Naive thymus-derived CD4-positive, alpha-beta T cell (primary cell): Measurements from ENCODE around the gene NOL12. TPM values are rescaled to one million over a fixed set of nuclear protein-coding genes. Genes with fewer than 3 reads are reported as not detected.

Experiments
- ATAC-seq: fragments of 150-1000 bp; cut with Tn5 transposase; 2 replicates; pipeline ENCODE4 v1.10.0; 2021; ENCODE audit warnings: mild to moderate bottlenecking, moderate library complexity
- CTCF ChIA-PET: fragments of 350-600 bp; sonication (Branson Sonifier 250); formaldehyde crosslinking; loops from one replicate; lab custom pipeline; 2021; ENCODE audit warnings: antibody characterized with exemption; lab: Charles Lee
- POLR2A ChIA-PET: fragments of 350-600 bp; sonication (Branson Sonifier 250); formaldehyde crosslinking; loops from one replicate; lab custom pipeline; 2021; ENCODE audit warnings: antibody characterized with exemption, inconsistent platforms; lab: Charles Lee
- DNase-seq, 9 donors: peaks; one replicate each; pipeline versions ENCODE4 v3.0.0 to v3.0.0-alpha.2; 2020 to 2022; ENCODE audit warnings: mixed read lengths in 1 of 9
- H3K27ac ChIP-seq: one replicate; pipeline ENCODE4 v1.7.0; 2013; ENCODE audit warnings: mild to moderate bottlenecking, low read depth, low read length, moderate library complexity
- H3K27me3 ChIP-seq, 2 donors: one replicate each; pipeline ENCODE4 v1.7.0; 2013; ENCODE audit warnings: low read length in 2 of 2, mild to moderate bottlenecking in 2 of 2, moderate library complexity in 2 of 2; ENCODE audit not compliant: control insufficient read depth in 2 of 2, insufficient read depth in 2 of 2
- H3K36me3 ChIP-seq, 3 experiments: 1 replicate in 2 of 3; 2 replicates in 1 of 3; pipeline ENCODE4 v1.7.0; 2013; ENCODE audit warnings: low read length in 3 of 3, mild to moderate bottlenecking in 3 of 3, moderate library complexity in 1 of 3; ENCODE audit not compliant: insufficient read depth in 3 of 3, control insufficient read depth in 2 of 3
- H3K4me1 ChIP-seq, 2 donors: one replicate each; pipeline ENCODE4 v1.7.0; 2013; ENCODE audit warnings: low read length in 2 of 2, mild to moderate bottlenecking in 2 of 2, moderate library complexity in 1 of 2; ENCODE audit not compliant: control insufficient read depth in 2 of 2, insufficient read depth in 2 of 2
- H3K4me3 ChIP-seq: 2 replicates; pipeline ENCODE4 v1.7.0; 2013; ENCODE audit warnings: mild to moderate bottlenecking, low read length
- H3K9me3 ChIP-seq, 3 experiments: 1 replicate in 2 of 3; 2 replicates in 1 of 3; pipeline ENCODE4 v1.7.0; 2013; ENCODE audit warnings: low read length in 3 of 3; ENCODE audit not compliant: control insufficient read depth in 2 of 3
- H3K27ac Mint-ChIP-seq, 9 donors: one replicate each; pipeline ENCODE4 v1.8.0; 2020 to 2022; ENCODE audit warnings: mixed read lengths in 9 of 9, mild to moderate bottlenecking in 8 of 9, moderate library complexity in 5 of 9, inconsistent platforms in 2 of 9
- H3K27me3 Mint-ChIP-seq, 5 donors: one replicate each; pipeline ENCODE4 v1.8.0; 2021 to 2022; ENCODE audit warnings: mixed read lengths in 5 of 5, mild to moderate bottlenecking in 1 of 5
- H3K36me3 Mint-ChIP-seq, 5 donors: one replicate each; pipeline ENCODE4 v1.8.0; 2020 to 2022; ENCODE audit warnings: mixed read lengths in 5 of 5, mild to moderate bottlenecking in 3 of 5, inconsistent platforms in 1 of 5
- H3K4me1 Mint-ChIP-seq, 7 donors: one replicate each; pipeline ENCODE4 v1.8.0; 2020 to 2022; ENCODE audit warnings: mixed read lengths in 7 of 7, mild to moderate bottlenecking in 3 of 7, inconsistent platforms in 1 of 7
- H3K4me3 Mint-ChIP-seq, 10 donors: one replicate each; pipeline ENCODE4 v1.8.0; 2020 to 2022; ENCODE audit warnings: mild to moderate bottlenecking in 10 of 10, mixed read lengths in 10 of 10, moderate library complexity in 6 of 10, inconsistent platforms in 2 of 10
- H3K9me3 Mint-ChIP-seq, 11 donors: one replicate each; pipeline ENCODE4 v1.8.0; 2020 to 2022; ENCODE audit warnings: mixed read lengths in 11 of 11, mild to moderate bottlenecking in 4 of 11, inconsistent platforms in 1 of 11, moderate library complexity in 1 of 11
- intact Hi-C, 2 donors: fragments of 100-400 bp; cut with micrococcal nuclease; formaldehyde crosslinking; loops; one replicate each; pipeline ENCODE4 v1.15.1; 2023
- polyA plus RNA-seq, 2 donors: library from polyadenylated mRNA; unstranded; fragments of 300-500 nt; fragmentation: Illumina TruSeq; gene quantifications; one replicate each; pipeline ENCODE4 v1.2.3, GENCODE V29; 2021
- total RNA-seq, 6 experiments: library from RNA in 5 of 6; stranded (reverse) in 5 of 6; gene quantifications; 1 replicate in 5 of 6; 2 replicates in 1 of 6; pipeline ENCODE4 v1.2.3 and lab custom pipeline; 2021 to 2026

The NOL12 gene
- total and polyA plus RNA-seq, 7 experiments from 2014 or later, result 32.8 to 52.5 (median 45.3) TPM

- no peaks in the 10 kb centered on the region for H3K9me3 Mint-ChIP-seq
- ATAC-seq (no peak), DNase-seq (no peak)
- H3K4me1 Mint-ChIP-seq, result peaks cover 8 to 53% (median 47%) of the 10 kb centered on the region in 7 donors
- H3K4me3 Mint-ChIP-seq, result peak overlapping the region in 1 of 10 donors; percentile 58
- ChIA-PET POLR2A (interaction anchor here (0.7 to 10.0 kb wide), 14 partner anchors 7 to 116 kb away, joined by 3 to 142 read pairs (median 10); partner anchors contain the start of genes GGA1, NOL12, PDXP and SH3BP1), CTCF (interaction anchor here (0.7 to 13.7 kb wide), 2 partner anchors 23 to 40 kb away, joined by 3 to 254 read pairs; partner anchors contain the start of gene SH3BP1)
- no peaks in the 10 kb centered on the region for H3K27me3 ChIP-seq
- H3K36me3 Mint-ChIP-seq, result peaks cover 0 to 10% (median 0%) of the 10 kb centered on the region in 5 donors
- H3K27ac Mint-ChIP-seq, result peak overlapping the region in 5 of 9 donors; percentile 68 to 100 (median 100)
- no peak overlapping the region for H3K4me3 ChIP-seq
- H3K9me3 ChIP-seq, result no peaks in the 10 kb centered on the region
- H3K27ac ChIP-seq, result peak overlapping the region; percentile 99
- intact Hi-C loops, result loop anchor here (5.0 to 10.0 kb wide), 4 partner anchors 129 to 454 kb away; partner anchors contain the start of genes CYTH4 (in 1 of the 2), EIF3L (in 1 of the 2) and GCAT (in 1 of the 2)
- H3K27me3 Mint-ChIP-seq, result no peaks in the 10 kb centered on the region
- peaks cover 29% of the 10 kb centered on the region in 2 donors for H3K4me1 ChIP-seq
- no peaks in the 10 kb centered on the region for H3K36me3 ChIP-seq
Measured at GRCh38 chr22:37678372-37678771, 7.8 kb upstream of the NOL12 start.

GRCh38 chr22:37679670-37680069 is 6.5 kb upstream of the NOL12 start:
- H3K27me3 Mint-ChIP-seq, result no peaks in the 10 kb centered on the region
- Histone ChIP-seq H3K4me1 (peaks cover 24 to 26% of the 10 kb centered on the region in 2 donors), H3K36me3 (no peaks in the 10 kb centered on the region), H3K4me3 (no peak overlapping the region), H3K27me3 (no peaks in the 10 kb centered on the region), H3K9me3 (no peaks in the 10 kb centered on the region), H3K27ac (no peak overlapping the region)
- H3K27ac Mint-ChIP-seq, result peak overlapping the region in 8 of 9 donors; percentile 15 to 91 (median 57)
- ChIA-PET CTCF (interaction anchor here (0.7 to 13.7 kb wide), 6 partner anchors 12 to 52 kb away, joined by 3 to 254 read pairs (median 9); partner anchors contain the start of genes PDXP and SH3BP1), POLR2A (interaction anchor here (0.8 to 7.0 kb wide), 6 partner anchors 15 to 70 kb away, joined by 3 to 73 read pairs (median 5); partner anchors contain the start of gene PDXP)
- DNase-seq (no peak), ATAC-seq (no peak)
- H3K4me3 Mint-ChIP-seq, result peak overlapping the region in 2 of 10 donors; percentile 31 to 51
- H3K4me1 Mint-ChIP-seq, result peaks cover 8 to 40% (median 37%) of the 10 kb centered on the region in 7 donors
- no peaks in the 10 kb centered on the region for H3K9me3 Mint-ChIP-seq
- intact Hi-C loops, result loop anchor here (5.0 to 10.0 kb wide), 5 partner anchors 125 to 455 kb away; partner anchors contain the start of genes GCAT (in 2 of the 2), CYTH4 (in 1 of the 2) and EIF3L (in 1 of the 2)
- peaks cover 0 to 8% (median 0%) of the 10 kb centered on the region in 5 donors for H3K36me3 Mint-ChIP-seq

- no peak overlapping the region for H3K4me3 Mint-ChIP-seq
- H3K4me1 ChIP-seq, result peaks cover 18 to 20% of the 10 kb centered on the region in 2 donors
- POLR2A ChIA-PET, result interaction anchor here (0.8 to 7.0 kb wide), 11 partner anchors 16 to 71 kb away, joined by 3 to 73 read pairs (median 7); partner anchors contain the start of gene PDXP
- H3K9me3 Mint-ChIP-seq, result no peaks in the 10 kb centered on the region
- ATAC-seq (no peak), DNase-seq (no peak)
- peak overlapping the region in 6 of 9 donors; percentile 26 to 91 (median 63) for H3K27ac Mint-ChIP-seq
- no peaks in the 10 kb centered on the region for H3K9me3 ChIP-seq
- H3K4me1 Mint-ChIP-seq, result peaks cover 8 to 35% (median 33%) of the 10 kb centered on the region in 7 donors
- intact Hi-C loops, result loop anchor here in 1 of 2 donors (10.0 kb wide), 1 partner anchor 124 kb away; the partner anchor contains the start of gene GCAT
- H3K27me3 ChIP-seq, result no peaks in the 10 kb centered on the region
- no peaks in the 10 kb centered on the region for H3K27me3 Mint-ChIP-seq
- CTCF ChIA-PET, result interaction anchor here (0.7 to 13.7 kb wide), 10 partner anchors 9 to 442 kb away, joined by 3 to 254 read pairs (median 9); partner anchors contain the start of genes PDXP and SH3BP1
- H3K36me3 ChIP-seq, result no peaks in the 10 kb centered on the region
- H3K4me3 ChIP-seq, result no peak overlapping the region
- H3K36me3 Mint-ChIP-seq, result peaks cover 0 to 8% (median 0%) of the 10 kb centered on the region in 5 donors
- H3K27ac ChIP-seq, result no peak overlapping the region
Measured at GRCh38 chr22:37680191-37680851, 5.8 kb upstream of the NOL12 start.

GRCh38 chr22:37681001-37681424 is 5.1 kb upstream of the NOL12 start:
- Histone ChIP-seq H3K27ac (no peak overlapping the region), H3K36me3 (no peaks in the 10 kb centered on the region), H3K4me1 (peaks cover 17 to 19% of the 10 kb centered on the region in 2 donors), H3K27me3 (no peaks in the 10 kb centered on the region), H3K4me3 (no peak overlapping the region), H3K9me3 (no peaks in the 10 kb centered on the region)
- CTCF ChIA-PET, result interaction anchor here (0.7 to 13.7 kb wide), 15 partner anchors 10 to 442 kb away, joined by 3 to 254 read pairs (median 5); partner anchors contain the start of genes GGA1, PDXP and SH3BP1
- ATAC-seq, result no peak
- peaks cover 8 to 36% (median 31%) of the 10 kb centered on the region in 7 donors for H3K4me1 Mint-ChIP-seq
- DNase-seq, result no peak
- peak overlapping the region in 6 of 9 donors; percentile 31 to 74 (median 57) for H3K27ac Mint-ChIP-seq
- no peaks in the 10 kb centered on the region for H3K27me3 Mint-ChIP-seq
- peaks cover 0 to 8% (median 0%) of the 10 kb centered on the region in 5 donors for H3K36me3 Mint-ChIP-seq
- H3K4me3 Mint-ChIP-seq, result peak overlapping the region in 1 of 10 donors; percentile 46
- intact Hi-C loops, result loop anchor here (1.0 to 10.0 kb wide), 6 partner anchors 20 to 142 kb away; partner anchors contain the start of genes GCAT (in 1 of the 2) and GGA1 (in 1 of the 2)
- POLR2A ChIA-PET, result interaction anchor here (0.8 to 4.0 kb wide), 14 partner anchors 8 to 76 kb away, joined by 3 to 27 read pairs (median 3); partner anchors contain the start of genes GGA1 and PDXP
- H3K9me3 Mint-ChIP-seq, result no peaks in the 10 kb centered on the region

GRCh38 chr22:37681556-37682049 is 4.5 kb upstream of the NOL12 start:
- intact Hi-C loops, result loop anchor here (1.0 to 10.0 kb wide), 6 partner anchors 20 to 142 kb away; partner anchors contain the start of genes GCAT (in 1 of the 2) and GGA1 (in 1 of the 2)
- Histone ChIP-seq H3K4me3 (no peak overlapping the region), H3K9me3 (no peaks in the 10 kb centered on the region), H3K27me3 (no peaks in the 10 kb centered on the region), H3K27ac (no peak overlapping the region), H3K36me3 (peaks cover 0 to 5% (median 0%) of the 10 kb centered on the region in 3 experiments), H3K4me1 (peaks cover 18 to 20% of the 10 kb centered on the region in 2 donors)
- peak; percentile 48 to 74 (median 65) for DNase-seq
- ChIA-PET CTCF (interaction anchor here (0.6 to 13.7 kb wide), 15 partner anchors 10 to 146 kb away, joined by 3 to 254 read pairs (median 5); partner anchors contain the start of genes GGA1, PDXP and SH3BP1), POLR2A (interaction anchor here (0.6 to 4.0 kb wide), 15 partner anchors 8 to 1365 kb away, joined by 3 to 27 read pairs (median 3); partner anchors contain the start of genes GGA1 and PDXP)
- ATAC-seq, result peak; percentile 37
- Mint-ChIP-seq H3K4me3 (peak overlapping the region in 2 of 10 donors; percentile 25 to 47), H3K27ac (peak overlapping the region in 8 of 9 donors; percentile 31 to 74 (median 44)), H3K9me3 (no peaks in the 10 kb centered on the region), H3K27me3 (no peaks in the 10 kb centered on the region), H3K4me1 (peaks cover 9 to 37% (median 33%) of the 10 kb centered on the region in 7 donors), H3K36me3 (peaks cover 0 to 6% (median 0%) of the 10 kb centered on the region in 5 donors)
